GDM1 (cell line): Measurements from ENCODE around the gene PDCL2.

Source experiments
- DNase-seq: peaks from one replicate; lab custom pipeline; 2025; lab: John Stamatoyannopoulos, UW

PDCL2 gene

DNA sequence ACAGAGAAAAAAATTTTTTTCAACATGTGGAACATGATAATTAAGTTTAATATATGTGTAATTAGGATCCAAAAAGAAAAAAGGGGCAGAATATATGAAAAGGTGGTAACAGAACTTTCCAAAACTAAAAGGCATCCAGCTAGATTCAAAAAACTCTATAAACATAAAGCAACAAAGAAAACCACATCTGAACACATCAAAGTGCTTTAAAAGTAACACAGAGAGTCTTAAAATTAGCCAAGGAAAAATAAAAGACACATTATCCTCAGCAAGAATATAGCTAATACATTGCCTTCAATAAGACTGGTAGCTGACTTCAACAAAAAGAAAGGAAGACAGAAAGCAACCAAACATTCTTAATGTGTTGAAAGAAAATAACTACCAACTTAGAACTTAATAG lies 53.5 kb downstream of the PDCL2 start:
- no peak for DNase-seq

DNA sequence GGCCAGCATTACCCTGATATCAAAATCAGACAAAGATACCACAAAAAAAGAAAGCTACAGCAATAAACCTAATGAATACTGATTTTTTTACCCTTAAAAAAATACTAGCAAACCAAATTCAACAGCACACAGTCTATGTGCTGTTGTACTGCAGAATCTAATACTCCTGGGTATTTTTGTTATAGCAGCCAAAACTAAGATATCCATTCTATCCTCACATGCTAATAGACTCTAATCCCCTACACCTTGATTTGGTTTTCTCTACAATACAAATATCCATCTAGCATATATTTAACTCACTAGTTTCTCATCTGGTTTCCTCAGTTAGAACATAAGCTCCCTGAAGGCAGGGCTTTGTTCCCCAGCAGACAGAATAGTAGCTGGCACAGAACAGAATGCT lies 57.7 kb downstream of the PDCL2 start:
- DNase-seq: no peak

DNA sequence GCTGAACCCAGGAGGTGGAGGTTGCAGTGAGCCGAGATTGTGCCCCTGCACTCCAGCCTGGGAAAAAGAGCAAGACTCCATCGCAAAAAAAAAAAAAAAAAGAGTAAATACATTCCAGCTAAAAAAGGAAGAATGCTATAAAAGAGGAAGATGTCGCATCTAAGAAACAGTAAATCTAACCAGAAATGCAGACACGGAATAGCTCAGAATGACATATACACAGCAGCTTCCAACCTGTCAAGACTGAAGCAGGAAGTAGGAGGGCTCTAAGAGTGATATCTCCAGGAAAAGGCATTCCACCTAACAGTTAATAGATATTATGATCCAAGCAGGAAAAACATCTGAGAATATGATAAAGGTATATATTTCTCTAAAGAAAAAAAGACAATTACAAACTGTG lies 61.4 kb downstream of the PDCL2 start:
- no peak for DNase-seq

DNA sequence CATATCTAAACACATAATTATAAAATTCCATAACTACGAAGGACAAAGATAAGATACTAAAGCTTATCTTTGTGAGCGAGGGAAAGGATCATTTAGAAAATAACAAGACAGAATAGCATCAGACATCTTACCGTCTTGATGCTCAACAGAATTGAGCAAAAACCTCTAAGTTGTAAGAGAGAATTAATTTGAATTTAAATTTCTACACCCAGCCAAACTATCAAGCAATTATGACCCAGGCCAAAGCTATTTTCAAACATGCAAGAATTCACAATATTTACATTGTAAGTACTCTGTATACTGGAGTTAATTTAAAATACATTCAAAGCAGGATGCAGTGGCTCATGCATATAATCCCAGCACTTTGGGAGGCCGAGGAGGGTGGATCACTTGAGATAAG lies 61.9 kb downstream of the PDCL2 start:
- no peak for DNase-seq

DNA sequence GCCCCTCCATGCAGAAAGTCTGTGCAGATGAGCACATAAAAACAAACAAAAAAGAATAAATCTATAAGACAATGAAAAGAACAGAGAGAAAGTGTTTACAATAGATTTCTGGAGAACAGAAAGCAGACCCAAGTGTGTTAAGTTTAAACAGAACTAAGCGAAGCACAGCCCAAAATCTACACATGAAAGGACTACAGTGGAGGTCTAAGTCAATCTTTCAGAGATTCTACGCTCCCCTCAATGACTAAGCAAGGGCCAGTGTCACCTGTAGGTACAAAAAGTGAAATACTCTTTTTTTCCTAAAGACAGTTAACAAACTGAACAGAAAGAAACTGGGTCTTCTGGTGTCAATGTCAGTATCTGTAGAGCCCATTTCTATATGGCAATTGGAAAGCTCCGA lies 63.6 kb downstream of the PDCL2 start:
- DNase-seq: no peak

DNA sequence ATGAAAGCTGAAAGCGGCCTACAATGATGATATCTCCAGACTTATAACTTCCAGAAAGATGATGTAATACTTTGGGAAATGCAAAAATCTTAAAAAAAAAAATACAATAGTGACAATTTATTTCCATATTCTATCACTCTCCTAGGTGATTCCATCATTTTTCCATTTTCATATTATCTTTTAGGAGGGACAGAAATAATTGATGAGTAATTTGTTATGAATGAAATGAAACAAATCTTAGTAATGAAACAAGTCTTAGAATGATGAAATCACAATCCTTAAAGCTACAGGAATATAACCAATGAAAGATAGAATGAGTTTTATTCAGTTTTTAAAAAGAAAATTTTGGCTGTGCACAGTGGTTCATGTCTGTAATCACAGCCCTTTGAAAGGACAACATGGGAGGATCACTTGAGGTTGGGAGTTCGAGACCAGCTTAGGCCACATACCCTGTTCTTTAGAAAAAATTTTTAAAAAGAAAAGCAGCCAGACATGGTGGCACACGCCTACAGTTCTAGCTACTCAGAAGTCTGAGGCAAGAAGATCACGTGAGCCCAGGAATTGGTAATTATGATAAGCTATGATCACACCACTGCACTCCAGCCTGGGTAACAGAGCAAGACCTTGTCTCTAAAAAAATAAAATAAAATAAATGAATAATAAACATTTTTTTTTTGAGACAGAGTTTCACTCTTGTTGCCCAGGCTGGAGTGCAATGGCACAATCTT lies 67.0 kb downstream of the PDCL2 start:
- DNase-seq: no peak

DNA sequence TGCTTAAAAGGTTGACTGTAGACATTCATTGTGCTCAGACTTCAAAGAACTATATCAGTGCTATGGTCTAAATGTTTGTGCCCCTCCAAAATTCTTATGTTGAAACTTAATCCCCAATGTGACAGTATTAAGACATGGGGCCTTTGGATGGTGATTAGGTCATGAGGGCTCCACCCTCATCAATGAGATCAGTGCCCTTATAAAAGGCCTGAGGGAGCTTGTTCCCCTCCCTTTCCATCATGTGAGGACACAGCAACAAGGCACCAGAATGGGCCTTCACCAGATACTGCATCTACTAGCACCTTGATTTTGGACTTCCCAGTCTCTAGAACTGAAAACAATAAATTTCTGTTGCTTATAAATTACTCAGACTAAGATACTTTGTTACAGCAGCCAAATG lies 73.6 kb downstream of the PDCL2 start:
- DNase-seq: no peak

DNA sequence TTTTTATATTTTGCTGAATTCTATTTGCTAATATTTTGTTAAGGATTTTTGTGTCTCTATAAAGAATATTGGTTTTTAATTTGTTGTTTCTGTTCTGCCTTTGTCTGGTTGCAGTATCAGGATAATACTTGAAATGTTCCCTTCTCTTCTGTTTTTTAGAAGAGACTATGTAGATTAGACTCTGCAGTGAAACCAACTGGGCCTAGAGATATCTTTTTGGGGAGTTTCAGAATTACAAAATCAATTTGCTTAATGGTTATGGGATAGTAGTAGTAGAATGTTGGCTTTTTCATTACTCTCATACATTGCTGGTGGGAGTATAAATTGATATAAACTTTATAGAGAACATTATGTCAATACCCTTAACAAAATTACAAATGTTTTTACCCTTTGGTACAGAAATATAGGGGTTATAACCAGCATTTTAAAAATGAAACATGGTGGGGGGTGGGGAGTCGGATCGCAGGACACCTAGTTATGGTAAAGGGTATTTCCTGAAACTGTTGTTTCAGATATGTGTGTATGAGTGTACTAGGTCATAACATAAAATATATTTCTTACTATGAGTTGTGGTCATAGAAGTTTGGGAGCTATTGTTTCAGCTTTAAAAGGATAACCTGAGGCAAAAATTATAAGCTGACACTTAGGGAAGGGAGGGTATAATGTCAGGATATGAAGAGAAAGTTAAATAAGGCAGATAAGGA lies 74.4 kb downstream of the PDCL2 start:
- DNase-seq: no peak

DNA sequence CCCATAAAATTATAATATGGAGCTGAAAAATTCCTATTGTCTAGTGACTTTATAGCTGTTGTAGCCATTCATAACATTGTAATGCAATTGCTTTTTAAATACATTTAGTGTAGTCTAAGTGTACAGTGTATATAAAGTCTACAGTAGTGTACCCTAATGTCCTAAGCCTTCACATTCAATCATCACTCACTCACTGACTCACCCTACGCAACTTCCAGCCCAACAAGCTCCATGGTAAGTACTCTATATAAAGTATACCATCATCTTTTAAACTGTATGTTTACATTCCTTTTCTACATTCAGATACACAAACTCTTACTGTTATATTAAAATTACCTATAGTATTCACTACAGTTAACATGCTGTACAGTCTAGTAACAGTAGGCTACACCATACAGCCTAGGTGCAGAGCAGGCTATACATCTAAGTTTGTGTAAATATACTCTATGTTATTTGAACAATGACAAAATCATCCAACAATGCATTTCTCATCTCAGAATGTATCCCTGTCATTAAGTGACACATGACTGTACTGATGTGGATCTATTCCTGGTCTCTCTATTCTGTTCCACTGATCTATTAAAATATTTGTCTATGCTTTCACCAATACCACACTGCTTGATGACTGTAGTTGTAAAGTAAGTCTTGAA lies 79.0 kb downstream of the PDCL2 start:
- no peak for DNase-seq

DNA sequence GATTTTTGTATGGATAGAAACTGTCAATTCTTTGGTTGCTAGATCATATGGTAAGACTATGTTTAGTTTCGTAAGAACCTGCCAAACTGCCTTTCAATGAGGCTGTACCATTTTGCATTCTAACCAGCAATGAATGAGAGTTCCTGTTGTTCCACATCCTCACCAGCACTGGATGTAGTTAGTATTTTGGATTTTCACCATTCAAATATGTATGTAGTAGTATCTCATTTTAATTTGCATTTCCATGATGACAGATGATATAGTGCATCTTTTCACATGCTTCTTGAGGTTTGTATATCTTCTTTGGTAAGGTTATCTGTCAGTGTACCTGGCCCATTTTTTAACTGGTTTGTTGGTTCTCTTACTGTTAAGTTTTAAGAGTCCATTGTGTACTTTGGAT lies 80.0 kb downstream of the PDCL2 start:
- DNase-seq: no peak

DNA sequence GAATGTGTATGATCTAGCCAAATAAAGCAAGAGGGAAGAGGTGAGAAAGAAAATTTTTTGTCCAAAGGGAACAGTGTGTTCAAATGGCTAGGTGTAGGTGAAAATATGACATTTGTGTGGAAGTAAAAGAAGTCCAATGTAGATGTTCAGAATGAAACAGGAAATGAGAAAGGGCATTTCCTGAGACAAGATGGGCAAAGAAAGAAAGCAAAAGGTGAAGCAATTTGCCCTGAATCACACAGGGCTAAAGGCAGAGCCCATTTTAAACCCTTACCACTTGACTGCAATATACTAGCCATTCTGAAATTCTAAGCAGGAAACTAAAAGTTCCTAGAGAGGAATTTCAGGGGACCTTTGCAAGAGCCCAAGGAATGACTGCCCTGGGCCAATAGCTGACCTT lies 81.4 kb downstream of the PDCL2 start:
- no peak for DNase-seq

DNA sequence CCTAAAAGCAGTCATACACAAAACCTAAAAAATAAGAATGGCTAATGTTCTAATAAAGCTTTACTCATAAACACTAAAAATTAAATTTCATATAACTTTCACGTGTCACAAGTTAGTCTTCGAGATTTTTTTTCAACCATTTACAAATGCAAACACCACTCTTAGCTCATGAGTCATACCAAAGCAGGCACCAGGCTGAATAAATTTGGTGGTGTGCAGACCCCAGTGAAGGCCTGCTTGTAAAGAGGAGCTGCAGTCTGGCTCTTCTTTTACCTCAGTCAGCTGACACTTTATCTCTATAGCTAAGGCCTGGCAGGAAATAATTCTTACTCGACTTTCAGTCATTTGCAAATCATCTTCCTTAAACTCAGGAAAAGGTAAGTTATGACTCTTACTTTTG lies 82.8 kb downstream of the PDCL2 start:
- no peak for DNase-seq

DNA sequence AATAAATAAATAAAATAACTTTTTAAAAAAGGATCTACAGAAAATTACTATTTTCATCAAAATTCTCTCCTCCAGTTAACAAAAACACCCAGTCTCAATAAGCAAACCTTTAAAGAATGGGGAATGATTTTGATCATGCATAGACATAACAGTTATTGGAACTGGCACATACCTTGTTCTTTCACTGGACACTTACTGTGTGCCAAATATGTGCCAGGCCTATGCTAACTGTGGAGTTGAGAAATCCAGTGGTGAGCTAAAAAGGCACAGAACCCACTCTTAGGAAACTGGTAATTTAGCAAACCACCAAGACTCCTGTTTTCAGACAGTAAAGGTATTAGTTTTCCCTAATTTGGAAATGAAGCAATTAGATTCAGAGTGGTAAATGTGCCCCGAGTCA lies 84.4 kb downstream of the PDCL2 start:
- no peak for DNase-seq
